GM19467 (cell line): ENCODE results near the gene RARG.
"Not testable (repeated sequence)": the region's sequence is repeated elsewhere in the genome, so short reads cannot be mapped to it uniquely, and the experiment has no call there.

Experiments
- ATAC-seq: cut with Tn5 transposase; IDR thresholded peaks from one replicate; pipeline ENCODE4 v1.9.1; 2021; ENCODE audit warnings: mild to moderate bottlenecking, moderate library complexity; ENCODE audit not compliant: unreplicated experiment

The RARG gene

DNA sequence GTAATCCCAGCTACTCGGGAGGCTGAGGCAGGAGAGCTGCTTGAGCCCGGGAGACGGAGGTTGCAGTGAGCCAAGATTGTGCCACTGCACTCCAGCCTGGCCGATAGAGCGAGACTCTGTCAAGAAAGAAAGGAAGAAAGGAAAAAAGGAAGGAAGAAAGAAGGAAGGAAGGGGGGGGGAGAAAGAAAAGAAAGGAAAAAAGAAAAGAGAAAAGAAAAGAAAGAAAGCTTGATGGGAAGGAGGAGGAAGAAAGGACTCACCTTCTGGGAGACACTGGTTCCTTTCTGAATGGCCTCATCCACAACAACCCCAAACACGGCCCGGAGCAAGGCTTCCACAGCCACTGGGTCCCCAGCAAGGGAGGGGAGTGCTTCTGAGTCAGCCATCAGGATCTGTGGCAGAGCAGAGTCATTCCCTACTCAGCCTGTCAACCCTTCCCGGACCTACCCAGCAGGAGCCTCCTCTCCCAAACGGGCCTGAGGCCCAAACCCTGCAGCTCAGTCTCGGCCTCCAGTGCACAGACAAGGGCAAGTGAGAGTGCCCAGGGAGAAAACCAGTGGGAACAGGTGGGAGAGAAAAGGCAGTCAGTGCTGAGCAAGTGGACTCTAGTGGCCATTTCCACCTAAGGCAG, 58.8 kb downstream of the RARG start:
- ATAC-seq = no peak

DNA sequence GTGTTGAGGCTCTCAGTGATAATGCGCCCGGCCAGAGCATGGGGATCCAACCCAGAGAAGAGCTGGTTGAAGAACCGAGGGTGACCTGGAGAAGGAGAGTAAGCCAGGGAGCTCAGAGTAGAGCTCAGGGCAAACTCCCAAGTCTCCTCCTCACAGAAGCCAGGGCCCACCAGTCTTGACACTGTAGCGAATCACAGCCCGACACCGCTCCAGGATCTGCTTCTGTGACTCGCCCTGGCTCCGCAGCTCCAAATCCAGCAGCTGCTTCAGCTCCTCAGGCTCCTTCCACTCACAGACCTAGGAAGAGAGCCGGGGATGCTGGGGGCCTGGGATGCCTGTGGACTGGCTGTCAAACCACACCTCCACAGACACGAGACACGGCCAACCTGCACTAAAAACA, 59.7 kb downstream of the RARG start:
- no peak for ATAC-seq

DNA sequence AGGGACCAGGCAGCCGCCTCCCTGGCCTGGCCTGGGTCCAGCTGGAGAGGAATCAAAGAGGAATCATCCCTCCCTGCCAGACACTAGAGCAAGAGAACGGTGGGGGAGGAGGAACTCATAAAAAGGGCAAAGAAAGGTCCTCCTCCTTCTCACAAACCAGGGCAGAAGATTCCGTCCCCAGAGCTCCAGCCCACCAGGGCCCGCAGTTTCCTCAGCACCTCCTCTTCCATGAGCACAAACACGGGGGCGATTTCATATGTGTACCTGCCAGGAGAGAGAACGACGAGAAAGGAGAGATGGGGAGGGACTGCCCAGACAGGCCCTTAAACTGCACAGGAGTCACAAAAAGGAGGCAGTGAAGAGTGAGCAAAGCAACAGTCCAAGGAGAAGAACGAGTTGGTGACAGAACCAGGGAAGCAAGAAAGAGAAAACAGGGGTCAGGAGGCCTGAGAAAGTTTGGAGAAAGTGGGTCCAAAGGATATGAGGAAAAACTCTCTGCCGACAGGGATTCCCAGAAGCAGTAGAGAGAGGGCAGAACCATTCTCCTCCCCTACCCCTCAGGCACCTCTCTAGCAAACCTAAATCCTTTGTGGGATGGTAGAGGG, 60.2 kb downstream of the RARG start:
- ATAC-seq = no peak

DNA sequence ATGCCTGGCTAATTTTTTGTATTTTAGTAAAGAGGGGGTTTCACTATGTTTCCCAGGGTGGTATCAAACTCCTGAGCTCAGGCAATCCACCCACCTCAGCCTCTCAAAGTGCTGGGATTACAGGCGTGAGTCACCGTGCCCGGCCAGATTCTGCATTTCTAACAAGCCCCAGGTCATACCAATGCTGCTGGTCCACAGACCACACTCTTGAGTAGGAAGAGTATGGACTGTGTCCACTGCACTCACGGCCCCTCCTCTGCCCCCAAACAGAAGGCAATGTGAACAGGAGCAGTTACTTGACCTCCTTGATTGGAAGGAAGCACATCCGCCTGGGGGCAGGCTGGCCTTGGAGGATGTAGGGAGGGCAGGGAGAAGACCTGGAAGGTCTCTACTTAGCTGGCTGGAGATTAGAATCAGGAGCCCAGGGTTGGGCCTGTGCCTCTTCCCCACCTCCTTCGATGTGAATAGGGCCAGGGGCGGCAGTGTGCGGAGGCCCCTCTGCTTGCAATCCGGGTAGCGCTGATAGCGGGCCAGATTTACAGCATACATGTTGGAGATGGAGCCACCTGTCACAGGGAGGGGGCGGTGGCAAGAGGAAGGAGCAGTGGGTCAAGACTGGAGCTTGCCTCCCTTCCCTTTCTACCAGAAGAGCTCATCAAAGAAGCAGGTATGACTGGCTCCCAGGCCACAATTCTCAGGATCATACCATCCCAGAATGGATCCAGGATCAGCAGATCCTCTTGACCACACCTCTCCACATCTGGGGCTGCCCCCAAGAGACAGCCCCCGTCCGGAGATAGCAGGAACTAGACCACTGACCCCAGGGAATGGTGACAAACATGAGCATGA, 60.9 kb downstream of the RARG start:
- ATAC-seq = no peak

DNA sequence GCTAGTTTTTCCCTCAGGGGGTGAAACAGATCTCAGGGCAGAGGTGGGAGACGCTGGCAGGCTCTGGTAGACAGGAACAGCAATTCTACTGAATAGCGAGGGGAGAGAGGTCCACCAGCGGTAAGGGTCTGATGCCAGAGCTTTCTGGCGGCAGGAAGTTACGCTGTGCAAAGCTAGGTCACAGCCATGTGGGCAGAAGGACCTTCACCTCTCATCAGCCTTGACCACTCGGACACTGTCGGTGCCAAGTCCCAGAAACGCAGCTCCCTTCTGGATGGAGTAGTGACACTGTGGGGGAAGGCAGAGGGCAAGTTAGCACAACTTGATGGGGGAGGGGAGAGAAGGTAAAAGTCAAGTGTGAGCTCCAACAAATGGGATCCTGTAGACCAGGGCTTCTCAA, 61.8 kb downstream of the RARG start:
- no peak for ATAC-seq

DNA sequence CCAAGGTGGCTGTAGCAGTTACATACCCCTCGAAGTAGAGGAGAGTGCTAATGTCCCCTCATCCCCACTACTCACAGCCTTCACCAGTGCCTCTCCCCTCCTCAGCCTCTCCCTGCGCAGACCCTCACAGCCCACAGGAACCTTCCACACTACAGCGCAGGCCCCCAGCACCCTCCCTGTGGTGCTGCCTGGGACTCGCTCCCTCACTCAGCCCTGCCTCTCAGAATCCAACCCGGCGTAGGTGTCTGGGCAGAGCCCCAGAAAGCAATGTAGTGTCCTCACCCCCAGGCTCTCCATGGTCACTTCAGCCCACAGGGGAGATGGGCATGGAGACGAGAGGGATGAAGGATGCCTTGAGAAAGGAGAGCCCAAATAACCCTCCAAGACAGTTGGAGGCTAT, 62.4 kb downstream of the RARG start:
- no peak for ATAC-seq

DNA sequence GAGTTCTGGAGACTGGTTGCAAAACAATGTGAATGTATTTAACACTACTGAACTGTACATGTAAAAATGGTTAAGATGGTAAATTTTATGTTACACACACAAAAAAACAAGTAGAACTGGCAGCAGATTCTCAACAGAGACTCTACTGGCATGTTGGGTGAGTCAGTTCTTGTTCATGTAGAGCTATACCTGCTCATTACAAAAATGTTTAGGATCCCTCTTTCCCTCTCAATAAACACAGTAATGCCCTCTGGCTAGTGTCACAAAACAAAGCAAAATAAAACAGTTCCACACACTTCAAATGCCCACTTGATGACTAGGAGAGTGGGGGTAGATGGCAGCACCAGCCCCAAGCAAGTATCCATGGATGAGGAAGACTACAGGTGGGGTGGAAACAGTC, 65.2 kb downstream of the RARG start:
- no peak for ATAC-seq

DNA sequence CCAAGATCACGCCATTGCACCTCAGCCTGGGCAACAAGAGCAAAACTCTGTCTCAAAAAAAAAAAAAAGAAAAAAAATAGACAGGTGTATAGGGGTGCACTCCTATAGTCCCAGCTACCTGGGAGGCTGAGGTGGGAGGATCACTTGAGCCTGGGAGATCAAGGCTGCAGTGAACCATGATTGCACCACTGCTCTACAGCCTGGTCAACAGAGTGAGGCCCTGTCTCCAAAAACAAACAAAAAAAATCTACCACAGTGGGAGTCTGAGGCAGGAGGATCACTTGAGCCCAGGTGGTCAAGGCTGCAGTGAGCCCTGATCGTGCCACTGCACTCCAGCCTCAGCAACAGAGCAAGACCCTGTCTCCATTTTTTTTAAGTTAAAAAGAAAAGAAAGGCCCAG, 69.0 kb downstream of the RARG start:
- ATAC-seq = not testable (repeated sequence)

DNA sequence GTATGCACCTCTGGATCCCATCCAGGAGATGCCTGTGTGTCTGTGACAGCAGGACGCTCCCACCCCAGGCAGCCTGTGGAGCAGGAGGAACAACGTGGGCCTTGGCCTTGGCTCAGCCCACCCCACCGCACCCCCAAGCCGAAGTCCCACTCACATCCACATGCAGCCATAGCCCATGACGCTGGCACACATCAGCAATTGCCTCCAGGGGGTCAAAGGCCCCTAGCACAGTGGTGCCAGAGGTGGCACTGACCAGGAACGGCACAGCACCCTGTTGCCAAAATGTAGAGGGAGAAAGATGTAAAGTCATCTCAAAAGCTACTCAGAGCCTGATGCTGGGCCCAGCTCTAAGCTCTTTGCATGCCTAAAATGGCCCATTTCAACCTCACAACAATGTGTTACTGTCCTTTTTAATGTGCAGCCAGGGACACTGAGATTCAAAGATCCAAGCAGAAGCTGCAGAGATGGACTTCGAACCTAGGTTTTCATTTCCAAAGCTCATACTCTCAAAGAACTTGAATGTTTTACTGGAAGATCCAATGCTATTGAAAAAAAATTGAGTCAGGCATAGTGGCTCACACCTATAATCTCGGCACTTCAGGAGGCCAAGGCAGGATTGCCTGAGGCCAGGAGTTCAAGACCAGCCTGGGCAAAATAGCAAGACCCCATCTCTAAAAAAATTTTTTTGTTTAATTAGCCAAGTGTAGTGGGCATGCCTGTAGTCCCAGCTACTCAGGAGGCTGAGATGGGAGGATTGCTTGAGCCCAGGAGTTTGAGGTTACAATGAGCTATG, 70.7 kb downstream of the RARG start:
- no peak for ATAC-seq

DNA sequence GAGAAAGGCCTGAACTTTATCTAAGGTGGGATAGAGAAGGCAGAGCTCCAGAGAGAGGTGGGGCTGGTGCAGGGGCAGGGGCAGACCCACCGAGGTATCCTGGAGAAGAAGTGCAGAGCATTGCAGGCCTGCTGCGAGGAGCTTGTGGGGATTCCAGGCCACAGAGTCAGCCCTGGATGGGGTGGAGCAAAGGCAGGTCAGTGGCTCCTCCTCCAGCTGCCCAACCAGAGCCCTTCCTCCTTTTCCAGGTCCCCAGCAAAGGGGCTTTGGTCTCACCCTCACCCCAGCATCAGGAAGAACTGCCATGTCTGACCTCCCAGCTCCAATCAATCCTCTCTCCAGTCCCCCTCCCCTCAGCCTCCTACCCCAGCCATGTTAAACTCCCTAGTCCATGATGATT, 71.3 kb downstream of the RARG start:
- ATAC-seq = no peak
